GM19395 (cell line): Measurements from ENCODE around the gene TTYH2.

Source experiments
- ATAC-seq: cut with Tn5 transposase; IDR thresholded peaks from one replicate; pipeline ENCODE4 v1.9.1; 2021; ENCODE audit warnings: mild to moderate bottlenecking, moderate library complexity; ENCODE audit not compliant: unreplicated experiment

The TTYH2 gene

DNA sequence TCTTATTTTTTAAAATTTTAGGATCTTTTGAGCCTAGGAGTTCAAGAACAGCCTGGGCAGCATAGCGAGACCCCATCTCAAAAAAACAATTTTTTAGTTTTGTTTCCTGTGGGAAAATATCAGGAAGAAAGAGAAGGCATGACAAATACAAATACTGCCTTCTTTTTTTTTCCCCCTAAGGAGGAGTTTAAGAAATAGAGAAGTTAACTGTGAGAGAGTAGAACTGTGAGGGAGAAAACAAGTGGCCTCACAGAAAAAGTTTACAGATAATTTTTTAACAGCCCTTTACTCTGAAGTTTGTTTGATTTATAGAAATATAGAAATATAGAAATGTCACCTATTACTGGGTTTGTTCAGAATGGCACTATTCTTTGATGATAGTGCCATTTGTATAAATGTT, 21.1 kb downstream of the TTYH2 start:
- no peak for ATAC-seq

DNA sequence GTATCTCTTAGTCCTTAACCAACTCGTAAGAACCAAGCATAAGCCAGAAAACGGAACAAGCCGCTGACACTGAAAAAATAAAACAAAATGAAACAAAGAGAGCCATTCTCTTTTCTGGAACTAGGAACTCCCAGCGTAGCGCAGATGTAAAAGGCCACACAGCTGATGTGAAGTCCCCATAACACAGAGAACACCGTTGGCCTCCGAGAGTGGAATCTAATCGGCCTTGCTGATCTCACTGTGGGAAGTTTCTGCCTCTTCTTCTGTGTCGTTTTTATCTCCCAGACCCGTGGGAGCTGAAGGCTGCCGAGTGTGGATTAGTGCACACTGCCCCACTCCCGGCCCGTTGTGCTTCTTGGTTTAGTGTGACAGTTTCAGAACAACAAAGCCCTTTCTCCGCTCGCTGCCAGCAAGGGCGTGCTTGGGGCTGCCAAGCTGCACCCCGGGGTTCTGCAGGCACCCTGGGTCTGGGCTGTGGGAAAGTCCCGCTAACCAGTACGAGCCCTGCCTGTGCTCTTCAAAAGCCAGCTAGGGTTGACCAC, 21.7 kb downstream of the TTYH2 start:
- ATAC-seq: no peak

- ATAC-seq: no peak
These were observed 22.6 kb downstream of the TTYH2 start for GRCh38 chr17:74235911-74236371.

DNA sequence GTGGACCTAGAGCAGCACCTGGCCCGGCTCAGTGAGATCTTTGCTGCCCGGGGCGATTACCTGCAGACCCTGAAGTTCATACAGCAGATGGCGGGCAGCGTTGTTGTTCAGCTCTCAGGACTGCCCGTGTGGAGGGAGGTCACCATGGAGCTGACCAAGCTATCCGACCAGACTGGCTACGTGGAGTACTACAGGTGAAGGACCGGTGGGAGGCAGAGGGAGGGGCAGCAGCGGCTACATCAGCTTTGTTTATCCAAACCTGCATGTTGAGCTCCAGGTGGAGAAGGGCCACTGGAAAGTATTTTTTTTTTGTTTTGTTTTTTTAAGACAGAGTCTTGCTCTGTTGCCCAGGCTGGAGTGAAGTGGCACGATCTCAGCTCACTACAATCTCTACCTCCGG, 23.9 kb downstream of the TTYH2 start:
- ATAC-seq: no peak

DNA sequence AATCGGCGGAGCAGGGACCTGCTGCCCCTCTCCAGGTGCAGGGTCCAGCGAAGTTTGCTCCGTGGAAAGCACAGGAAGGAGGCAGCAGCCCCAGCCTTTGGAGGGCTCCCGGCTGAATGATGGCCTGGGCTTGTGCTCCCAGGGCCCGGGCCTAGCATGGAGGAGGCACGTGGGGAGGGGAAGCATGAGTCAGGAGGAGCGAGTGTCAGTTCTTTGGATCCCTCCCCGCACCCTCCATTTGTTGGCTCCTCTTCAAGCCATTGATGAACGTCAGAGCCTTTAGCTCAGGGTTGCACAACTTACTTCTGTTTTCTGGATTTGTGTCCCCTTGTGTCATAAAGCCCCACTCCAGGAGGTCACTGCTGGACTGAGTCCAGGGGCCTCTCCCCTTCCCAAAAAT, 25.8 kb downstream of the TTYH2 start:
- no peak for ATAC-seq

DNA sequence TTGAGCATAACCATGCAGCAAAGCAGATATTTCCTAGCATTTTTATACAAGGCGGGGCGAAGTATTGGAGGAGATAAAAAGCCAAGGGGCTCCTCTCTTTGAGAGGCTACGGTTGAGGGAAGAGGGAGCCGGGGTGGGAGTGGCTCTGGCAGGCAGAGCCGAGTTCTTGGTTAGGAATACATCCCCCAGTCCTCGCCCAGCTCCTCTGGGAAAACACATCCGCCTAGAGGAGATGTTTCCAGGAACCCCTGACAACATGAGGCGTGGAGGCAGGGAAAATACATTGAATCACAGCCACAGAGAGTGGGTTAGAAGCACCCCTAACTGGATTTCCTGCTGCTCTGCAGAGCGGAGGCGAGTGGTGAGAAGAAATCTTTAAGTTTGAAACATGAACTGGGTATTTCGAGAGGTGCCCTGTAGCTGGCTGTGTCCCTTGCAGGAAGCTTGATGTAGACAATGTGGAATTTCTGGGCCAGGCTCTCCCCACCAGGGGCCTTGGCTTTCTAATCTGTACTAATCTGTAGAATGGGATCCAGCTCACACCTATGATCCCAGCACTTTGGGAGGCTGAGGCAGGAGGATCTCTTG, 27.3 kb downstream of the TTYH2 start:
- no peak for ATAC-seq

DNA sequence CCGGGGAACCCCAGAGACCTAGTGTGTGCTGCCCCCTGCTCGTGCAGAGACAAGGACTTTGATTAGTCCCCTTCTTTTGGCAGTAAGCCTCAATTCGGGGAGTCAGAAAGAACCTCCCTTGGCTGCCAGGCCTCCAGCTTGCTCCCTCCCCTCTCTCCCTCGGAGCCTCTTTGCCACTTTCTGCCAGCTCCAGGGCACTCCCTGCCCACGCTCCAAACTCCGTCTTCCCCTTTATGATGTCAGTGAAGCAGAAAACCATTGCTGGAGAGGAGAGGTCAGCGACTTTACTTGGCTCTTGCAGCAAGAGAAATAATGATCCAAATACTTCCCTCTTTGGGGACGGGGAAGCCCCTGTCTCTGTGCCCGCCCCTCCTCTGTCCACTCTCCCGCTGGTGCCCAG, 28.1 kb downstream of the TTYH2 start:
- ATAC-seq: no peak

GRCh38 chr17:74241847-74242246, 28.5 kb downstream of the TTYH2 start:
- ATAC-seq: no peak

- no peak for ATAC-seq
These were observed 29.8 kb downstream of the TTYH2 start for GRCh38 chr17:74243013-74243755.

- no peak for ATAC-seq
These were observed 30.8 kb downstream of the TTYH2 start for GRCh38 chr17:74244128-74244527.

- no peak for ATAC-seq
These were observed 31.2 kb downstream of the TTYH2 start for GRCh38 chr17:74244548-74244947.

DNA sequence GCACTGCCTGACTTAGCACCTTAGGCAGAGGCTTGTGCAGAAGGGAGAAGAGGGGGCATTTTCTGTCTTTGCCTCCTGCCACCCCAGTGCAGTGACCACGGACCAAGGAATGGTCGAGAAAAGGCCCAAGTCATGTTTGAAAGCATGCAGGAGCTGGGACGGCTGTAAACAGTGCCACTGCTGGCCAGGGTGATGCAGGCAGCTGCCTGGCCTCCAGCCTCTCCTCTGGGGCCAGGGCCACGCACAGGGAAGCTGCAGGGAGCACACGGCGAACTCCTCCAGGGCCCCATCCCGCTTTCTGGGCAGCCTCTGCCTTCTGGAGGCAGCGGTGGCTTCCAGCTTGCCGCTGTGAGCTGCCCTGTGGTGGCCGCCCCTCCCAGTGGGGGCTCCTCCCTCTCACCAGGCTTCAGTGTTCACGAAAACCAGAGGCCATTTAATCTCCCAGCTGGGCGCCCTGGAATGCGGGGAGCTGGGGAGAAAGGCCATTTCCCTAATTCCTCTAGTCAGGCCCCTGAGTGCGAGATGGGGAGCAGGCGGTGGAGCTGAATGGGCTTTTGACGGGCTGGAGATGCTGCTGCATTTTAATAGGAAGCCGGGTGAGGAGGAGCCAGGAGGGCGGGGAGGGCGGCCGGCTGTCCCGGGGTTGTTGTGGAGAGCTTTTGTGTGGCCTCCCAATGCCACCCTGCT, 31.9 kb downstream of the TTYH2 start:
- ATAC-seq: no peak

DNA sequence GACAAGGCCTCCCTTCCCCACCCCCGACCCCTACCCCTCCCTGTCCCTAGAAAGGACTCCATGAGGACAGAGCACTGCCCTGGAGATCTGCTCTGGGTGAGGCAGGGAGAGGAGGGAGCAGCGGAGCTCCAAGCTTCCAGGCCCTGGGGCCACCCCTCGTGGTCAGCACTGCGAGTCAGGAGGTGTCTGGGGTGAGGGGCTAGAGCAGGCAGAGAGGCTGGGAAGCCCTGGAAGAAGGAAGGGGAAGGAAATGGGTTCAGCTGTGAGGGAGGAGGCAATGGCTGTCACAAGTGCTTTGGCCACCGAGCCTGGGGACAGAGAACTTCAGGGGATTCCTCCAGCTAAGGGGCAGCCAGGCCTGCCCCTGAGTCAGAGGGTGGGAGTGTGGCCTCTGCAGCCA, 32.5 kb downstream of the TTYH2 start:
- no peak for ATAC-seq

DNA sequence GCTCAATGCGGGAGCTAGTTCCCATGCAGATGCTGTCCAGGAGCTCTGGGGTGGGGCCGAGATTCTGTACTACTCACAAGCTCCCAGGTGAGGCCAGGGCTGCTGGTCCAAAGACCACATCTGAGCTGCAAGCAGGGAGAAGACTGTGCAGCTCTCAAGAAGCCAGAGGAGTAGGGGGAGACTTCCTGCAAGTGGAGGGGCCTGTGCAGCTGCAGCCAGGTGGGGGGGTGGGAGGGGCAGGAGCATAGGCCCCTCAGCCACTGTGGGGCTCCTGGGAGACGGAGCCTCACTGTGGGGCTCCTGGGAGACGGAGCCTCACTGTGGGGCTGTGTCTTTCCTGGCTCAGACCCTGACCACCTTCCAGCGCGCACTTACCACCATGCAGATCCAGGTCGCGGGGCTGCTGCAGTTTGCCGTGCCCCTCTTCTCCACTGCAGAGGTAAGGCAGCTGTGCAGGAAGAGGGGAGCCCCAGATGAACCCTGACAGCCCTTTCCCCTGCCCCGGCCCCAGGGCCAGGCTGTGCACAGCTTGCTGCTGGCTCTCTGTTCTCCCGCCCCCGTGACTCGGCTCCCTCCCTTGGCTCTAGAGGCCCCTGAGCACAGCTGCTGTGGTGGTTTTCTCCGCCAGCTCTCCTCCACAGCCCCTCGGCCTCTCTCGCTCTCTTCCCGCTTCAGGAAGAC, 36.4 kb downstream of the TTYH2 start:
- ATAC-seq: no peak

- ATAC-seq: no peak
These were observed 37.1 kb downstream of the TTYH2 start for GRCh38 chr17:74250324-74250995.

DNA sequence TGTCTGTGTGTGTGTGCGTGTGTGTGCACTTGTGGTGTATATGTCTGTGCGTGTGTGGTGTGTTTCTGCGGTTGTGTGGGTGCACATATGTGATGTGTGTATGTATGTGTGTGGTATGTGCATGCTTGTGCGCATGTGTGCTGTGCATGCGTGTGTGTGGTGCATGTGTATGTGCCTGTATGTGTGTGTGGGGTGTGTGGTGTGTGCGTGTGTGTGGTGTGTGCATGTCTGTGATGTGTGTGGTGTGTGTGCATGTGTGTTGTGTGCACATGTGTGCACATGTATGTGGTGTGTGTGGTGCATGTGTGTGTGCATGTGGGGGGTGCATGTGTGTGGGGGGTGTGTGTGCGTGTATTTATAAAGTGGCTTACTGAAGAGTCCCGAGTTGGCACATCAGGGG, 37.7 kb downstream of the TTYH2 start:
- no peak for ATAC-seq

- no peak for ATAC-seq
These were observed 38.2 kb downstream of the TTYH2 start for GRCh38 chr17:74251569-74251968.

DNA sequence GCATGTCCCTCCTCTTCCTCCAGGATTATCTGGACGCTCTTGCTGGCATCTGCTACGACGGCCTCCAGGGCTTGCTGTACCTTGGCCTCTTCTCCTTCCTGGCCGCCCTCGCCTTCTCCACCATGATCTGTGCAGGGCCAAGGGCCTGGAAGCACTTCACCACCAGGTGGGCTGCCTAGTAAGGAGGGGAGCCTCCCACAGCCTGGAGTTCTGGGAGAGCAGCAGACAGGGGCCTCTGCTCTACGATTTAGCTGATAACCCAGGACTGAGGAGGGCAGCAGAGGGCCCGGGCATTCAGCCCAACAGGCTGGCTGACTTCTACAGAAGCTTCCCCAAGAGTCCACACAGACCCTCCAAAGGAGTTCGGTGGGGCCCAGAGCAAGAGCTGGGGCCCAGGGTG, 38.8 kb downstream of the TTYH2 start:
- no peak for ATAC-seq

GRCh38 chr17:74253036-74253435, 39.7 kb downstream of the TTYH2 start:
- no peak for ATAC-seq

DNA sequence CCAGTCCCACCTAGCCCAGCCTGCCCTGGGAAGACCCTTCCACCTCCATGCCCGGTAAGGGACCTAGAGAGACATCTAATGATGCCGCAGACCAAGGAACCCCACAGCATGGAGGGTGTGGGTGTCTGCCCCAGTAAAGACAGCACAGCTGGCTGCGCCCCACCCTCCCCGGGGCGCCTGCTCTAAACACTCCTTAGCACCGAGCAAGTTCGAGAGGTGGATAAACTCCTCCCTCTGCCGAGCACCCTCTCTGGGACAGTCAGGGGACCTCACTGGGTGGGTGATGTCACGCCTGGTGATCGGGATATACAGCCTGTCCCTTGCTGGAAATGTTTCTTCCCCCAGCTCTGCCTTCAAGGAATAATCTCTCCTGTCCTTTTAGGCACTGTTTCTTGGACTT, 43.9 kb downstream of the TTYH2 start:
- no peak for ATAC-seq
